Esophagus muscularis mucosa (tissue), 4 donors: ENCODE measurements around the gene PKLR. TPM values are rescaled to one million over a fixed set of nuclear protein-coding genes. Genes with fewer than 3 reads are reported as not detected.
"Not testable (repeated sequence)": the region's sequence is repeated elsewhere in the genome, so short reads cannot be mapped to it uniquely, and the experiment has no call there.

Experiments used
- DNase-seq: peaks from one replicate; pipeline ENCODE4 v3.0.0-alpha.2; 2017; ENCODE audit errors: extremely low spot score
- H3K27ac ChIP-seq, 4 donors: fragments of 200-600 bp; sonication (generic); replicated peaks in 1 of 4; 1 replicate in 3 of 4; 2 replicates in 1 of 4; pipeline ENCODE4 v1.5.1; 2016 to 2019; ENCODE audit warnings: mild to moderate bottlenecking in 1 of 4
- H3K27me3 ChIP-seq, 4 donors: fragments of 200-600 bp; sonication (generic); one replicate each; pipeline versions ENCODE4 v1.5.1 to v1.6.0; 2016 to 2019
- H3K36me3 ChIP-seq, 4 donors: fragments of 200-600 bp; sonication (generic); one replicate each; pipeline ENCODE4 v1.5.1; 2016 to 2019
- H3K4me1 ChIP-seq, 4 donors: fragments of 200-600 bp; sonication (generic); one replicate each; pipeline ENCODE4 v1.5.1; 2016 to 2019
- H3K4me3 ChIP-seq, 4 donors: fragments of 200-600 bp; sonication (generic); 1 replicate in 2 of 4; 2 replicates in 2 of 4; pipeline ENCODE4 v1.5.1; 2016 to 2019; ENCODE audit warnings: mild to moderate bottlenecking in 4 of 4, moderate library complexity in 1 of 4
- H3K9me3 ChIP-seq, 4 donors: fragments of 200-600 bp; sonication (generic); 1 replicate in 3 of 4; 2 replicates in 1 of 4; pipeline ENCODE4 v1.5.1; 2016 to 2019
- CTCF ChIP-seq, 3 experiments: fragments of 200-600 bp in 2 of 3; fragments of 450-650 bp in 1 of 3; sonication (generic) in 2 of 3; IDR thresholded peaks; one replicate each; pipeline ENCODE4 v1.5.1; 2017 to 2019; ENCODE audit warnings: antibody characterized with exemption in 3 of 3, mild to moderate bottlenecking in 2 of 3, moderate library complexity in 1 of 3
- EP300 ChIP-seq: sonication (generic); formaldehyde crosslinking; IDR thresholded peaks from one replicate; pipeline ENCODE4 v1.6.1; 2017; ENCODE audit warnings: antibody characterized with exemption
- POLR2A ChIP-seq: fragments of 450-650 bp; IDR thresholded peaks from one replicate; pipeline ENCODE4 v1.6.1; 2017; ENCODE audit warnings: antibody characterized with exemption, moderate library complexity, mild to moderate bottlenecking, low read depth
- POLR2AphosphoS5 ChIP-seq, 2 donors: sonication (generic); formaldehyde crosslinking; IDR thresholded peaks; one replicate each; pipeline ENCODE4 v1.6.1; 2017; ENCODE audit warnings: antibody characterized with exemption in 2 of 2
- WGBS: methylation state at CpG from one replicate; pipeline ENCODE4 v1.1.5; 2018; 5-methylcytosine and 5-hydroxymethylcytosine counted together
- intact Hi-C: fragments of 100-400 bp; cut with DNase I; formaldehyde crosslinking; loops from one replicate; pipeline ENCODE4 v1.15.1; 2023
- total RNA-seq, 4 donors: library from RNA; depleted of rRNA; stranded (reverse); fragments of >200 nt; gene quantifications; one replicate each; pipeline versions ENCODE4 v1.1.0 to v1.2.1, GENCODE V29; 2016

Gene PKLR
- total RNA-seq, 4 donors from 2014 or later: not detected

GRCh38 chr1:155251566-155251965 is 49.7 kb downstream of the PKLR start:
- H3K4me1 ChIP-seq: peaks cover 32 to 58% (median 45%) of the 10 kb centered on the region in 4 donors
- DNase-seq: no peak
- no peak for TF ChIP-seq POLR2A
- no peak for TF ChIP-seq CTCF (IDR thresholded peaks at IDR 0.05)
- no peak for TF ChIP-seq EP300
- no peak for TF ChIP-seq POLR2AphosphoS5 (IDR thresholded peaks at IDR 0.05)
- H3K27ac ChIP-seq: peak overlapping the region in 3 of 4 donors; percentile 62 to 69 (median 68)
- WGBS: 72% methylated on average over 7 of the region's 7 CpGs
- peaks cover 10 to 31% (median 21%) of the 10 kb centered on the region in 4 donors for H3K36me3 ChIP-seq
- H3K27me3 ChIP-seq: no peaks in the 10 kb centered on the region
- no peak overlapping the region for H3K4me3 ChIP-seq
- no peaks in the 10 kb centered on the region for H3K9me3 ChIP-seq
- intact Hi-C loops: loop anchor here (2.0 kb wide), 2 partner anchors 73 to 341 kb away; no protein-coding TSS in a partner anchor

- TF ChIP-seq POLR2A (no peak), EP300 (no peak), CTCF (IDR thresholded peaks at IDR 0.05) (peak; percentile 98 to 100 (median 99)), POLR2AphosphoS5 (IDR thresholded peaks at IDR 0.05) (peak; percentile 49 to 82)
- 31% methylated on average over 5 of the region's 23 CpGs for WGBS
These were observed 50.4 kb downstream of the PKLR start for GRCh38 chr1:155250633-155251449.

GRCh38 chr1:155250246-155250632 is 51.0 kb downstream of the PKLR start:
- no peaks in the 10 kb centered on the region for H3K27me3 ChIP-seq
- H3K9me3 ChIP-seq: no peaks in the 10 kb centered on the region
- peaks cover 25 to 51% (median 38%) of the 10 kb centered on the region in 4 donors for H3K4me1 ChIP-seq
- no peak for DNase-seq
- H3K4me3 ChIP-seq: peak overlapping the region; percentile 30 to 37 (median 34)
- peak overlapping the region in 3 of 4 donors; percentile 62 to 69 (median 66) for H3K27ac ChIP-seq
- H3K36me3 ChIP-seq: peaks cover 10 to 33% (median 19%) of the 10 kb centered on the region in 4 donors
- TF ChIP-seq CTCF (IDR thresholded peaks at IDR 0.05) (no peak), EP300 (no peak), POLR2AphosphoS5 (IDR thresholded peaks at IDR 0.05) (no peak), POLR2A (no peak)
- WGBS: 13% methylated on average over 3 of the region's 28 CpGs
- intact Hi-C loops: loop anchor here (2.0 kb wide), 2 partner anchors 75 to 343 kb away; no protein-coding TSS in a partner anchor

More at GRCh38 chr1:155250633-155251449, 50.4 kb downstream of the PKLR start:
- H3K4me3 ChIP-seq: peak overlapping the region; percentile 30 to 37 (median 34)
- intact Hi-C loops: loop anchor here (2.0 kb wide), 2 partner anchors 74 to 342 kb away; no protein-coding TSS in a partner anchor
- H3K27me3 ChIP-seq: no peaks in the 10 kb centered on the region
- no peaks in the 10 kb centered on the region for H3K9me3 ChIP-seq
- peaks cover 10 to 33% (median 19%) of the 10 kb centered on the region in 4 donors for H3K36me3 ChIP-seq
- peak overlapping the region; percentile 62 to 69 (median 67) for H3K27ac ChIP-seq
- H3K4me1 ChIP-seq: peaks cover 25 to 51% (median 38%) of the 10 kb centered on the region in 4 donors
- peak; percentile 97 for DNase-seq

GRCh38 chr1:155247667-155248553 is 53.3 kb downstream of the PKLR start:
- peaks cover 17 to 44% (median 33%) of the 10 kb centered on the region in 4 donors for H3K4me1 ChIP-seq
- H3K27ac ChIP-seq: no peak overlapping the region
- peaks cover 0 to 3% (median 0%) of the 10 kb centered on the region in 4 donors for H3K9me3 ChIP-seq
- H3K4me3 ChIP-seq: no peak overlapping the region
- peaks cover 10 to 33% (median 19%) of the 10 kb centered on the region in 4 donors for H3K36me3 ChIP-seq
- no peak for DNase-seq
- peaks cover 0 to 4% (median 0%) of the 10 kb centered on the region in 4 donors for H3K27me3 ChIP-seq
- 88% methylated on average over 26 of the region's 26 CpGs for WGBS
- intact Hi-C loops: no loop called here
- TF ChIP-seq POLR2A: no peak

- DNase-seq, intact Hi-C loops, H3K27me3 ChIP-seq, H3K27ac ChIP-seq, H3K9me3 ChIP-seq, H3K4me3 ChIP-seq: not testable (repeated sequence)
- peaks cover 10 to 33% (median 19%) of the 10 kb centered on the region in 4 donors for H3K36me3 ChIP-seq
- 95% methylated on average over 3 of the region's 3 CpGs for WGBS
- H3K4me1 ChIP-seq: peaks cover 17 to 45% (median 44%) of the 10 kb centered on the region in 4 donors
These were observed 54.4 kb downstream of the PKLR start for GRCh38 chr1:155246796-155247195.
